CMK (cell line): Measurements from ENCODE around the gene ZNF423.

ENCODE experiments used
- DNase-seq: peaks from one replicate; pipeline ENCODE4 v3.0.0-alpha.2; 2010; ENCODE audit warnings: low read depth

Gene ZNF423

DNA sequence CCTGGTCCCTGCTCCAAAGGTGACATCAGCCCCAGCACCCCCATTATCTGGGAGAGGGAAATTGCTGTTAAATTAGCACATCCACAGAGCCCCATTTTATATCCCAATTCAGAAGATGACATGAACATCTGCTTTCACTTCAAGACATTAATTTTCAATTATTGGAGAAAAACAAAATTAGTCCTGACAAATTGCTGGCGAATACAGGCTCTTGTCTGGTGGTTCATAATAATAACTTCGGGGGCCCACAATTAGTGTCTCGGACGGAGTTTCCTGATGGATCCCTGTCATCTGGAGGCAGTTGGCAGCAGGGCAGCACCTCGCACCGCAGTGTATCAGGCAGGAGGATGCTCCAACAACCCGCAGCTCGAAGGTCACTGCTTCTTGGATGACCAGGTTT, 7.4 kb downstream of the ZNF423 start:
- no peak for DNase-seq

DNA sequence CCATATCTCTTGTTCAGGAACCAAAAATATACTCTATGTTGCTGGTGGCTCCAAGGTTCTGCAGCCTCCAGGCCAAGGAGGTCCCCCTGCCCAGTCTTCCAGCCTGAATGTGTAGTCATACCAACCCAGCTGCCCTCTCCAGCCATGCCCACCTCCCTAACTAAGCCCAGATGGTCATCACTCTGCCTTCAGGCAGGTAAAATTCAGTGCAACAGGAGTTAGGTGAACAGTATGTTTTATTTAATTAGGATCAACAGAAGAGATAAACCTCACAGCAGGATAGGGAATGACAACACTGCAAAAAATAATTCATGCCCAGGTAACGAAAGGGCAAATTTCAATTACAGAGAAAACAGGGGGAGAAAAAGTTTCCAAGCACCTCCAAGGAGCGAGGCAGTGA, 9.1 kb downstream of the ZNF423 start:
- DNase-seq: no peak

- DNase-seq: no peak
Observed at GRCh38 chr16:49844359-49844758, 11.6 kb downstream of the ZNF423 start.

GRCh38 chr16:49843758-49844157, 12.2 kb downstream of the ZNF423 start:
- no peak for DNase-seq

DNA sequence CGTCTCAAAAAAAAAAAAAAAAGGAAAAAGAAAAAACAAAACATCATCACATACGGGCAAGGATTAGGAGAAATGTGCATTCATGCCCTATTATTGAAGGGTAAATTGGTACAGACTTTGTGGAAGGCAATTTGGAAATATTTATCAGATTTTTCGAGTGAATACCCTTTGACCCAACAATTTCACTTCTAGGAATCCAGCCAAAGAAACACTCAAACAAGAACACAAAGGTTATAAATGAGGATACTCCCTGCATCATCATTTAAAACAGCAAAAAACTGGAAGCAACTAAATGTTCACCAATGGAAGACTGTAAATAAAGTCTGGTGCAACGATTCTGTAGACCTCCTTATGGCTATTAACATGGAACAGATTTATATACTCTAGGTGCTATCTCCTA, 12.9 kb downstream of the ZNF423 start:
- DNase-seq: no peak

DNA sequence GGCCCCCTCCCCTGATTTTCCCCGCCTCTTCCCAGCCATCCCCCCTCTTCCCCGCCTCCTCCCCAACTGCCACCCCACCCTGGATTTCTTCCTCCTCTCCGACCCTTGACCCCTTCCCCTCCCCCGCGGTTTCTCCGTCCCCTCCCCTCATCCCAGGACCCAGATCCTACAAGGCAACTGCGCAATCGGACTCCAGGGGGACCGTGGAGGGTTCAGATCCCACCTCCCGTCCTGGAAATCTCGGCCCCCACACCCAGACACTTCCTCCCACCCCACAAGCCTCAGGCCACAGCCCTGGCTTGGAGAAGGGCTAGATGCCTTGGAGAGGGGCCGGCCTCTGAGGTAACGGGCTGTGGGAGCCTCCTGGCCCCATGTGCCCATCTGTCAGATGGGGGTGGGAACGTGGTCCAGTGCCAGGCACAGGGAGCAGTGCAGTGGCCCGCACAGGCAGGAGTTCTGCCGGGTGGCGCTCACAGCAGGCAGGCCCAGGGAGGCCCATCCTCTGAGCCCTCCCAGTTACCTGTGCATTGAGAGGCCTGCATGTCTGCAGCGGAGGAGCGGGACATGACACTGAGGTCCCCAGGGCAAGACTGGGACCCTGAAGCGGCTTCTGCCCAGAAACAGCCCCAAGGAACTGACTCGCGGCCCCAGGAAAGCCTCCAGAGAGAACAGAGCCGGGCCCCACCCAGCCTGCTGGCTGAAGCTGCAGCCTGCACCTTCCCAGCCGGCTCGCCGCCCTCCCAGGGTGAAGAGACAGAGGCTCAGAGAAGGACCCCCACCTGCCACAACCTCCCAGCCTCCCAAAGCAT, 16.7 kb downstream of the ZNF423 start:
- no peak for DNase-seq

DNA sequence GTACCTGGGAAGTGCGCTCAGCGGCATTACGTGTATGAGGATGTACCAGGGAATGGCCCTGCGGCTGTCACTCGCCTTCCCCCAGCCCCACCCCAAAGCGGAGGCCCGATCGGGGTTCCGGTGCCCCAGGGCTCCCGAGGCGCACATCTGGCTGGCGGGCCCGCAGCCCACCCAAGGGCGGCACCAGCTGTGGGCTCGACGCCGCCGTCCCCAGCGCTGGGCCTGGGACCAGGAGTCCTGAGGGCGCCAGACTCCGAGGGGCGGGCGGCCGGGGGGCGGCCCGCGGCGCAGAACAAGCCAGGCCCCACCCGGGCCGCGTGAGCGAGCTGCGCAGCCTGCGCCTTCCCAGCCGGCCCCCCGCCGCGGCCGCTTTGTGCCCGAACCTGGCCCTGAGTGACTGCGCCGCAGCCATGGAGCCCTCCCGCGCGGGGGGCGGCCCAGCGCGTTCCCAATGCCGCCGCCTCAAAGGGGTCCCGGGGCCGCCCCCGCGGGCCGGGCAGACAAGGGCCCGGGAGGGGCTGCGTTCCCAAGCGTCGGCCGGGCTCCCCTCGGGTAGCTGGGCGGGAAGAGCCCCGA, 17.4 kb downstream of the ZNF423 start:
- DNase-seq: no peak

DNA sequence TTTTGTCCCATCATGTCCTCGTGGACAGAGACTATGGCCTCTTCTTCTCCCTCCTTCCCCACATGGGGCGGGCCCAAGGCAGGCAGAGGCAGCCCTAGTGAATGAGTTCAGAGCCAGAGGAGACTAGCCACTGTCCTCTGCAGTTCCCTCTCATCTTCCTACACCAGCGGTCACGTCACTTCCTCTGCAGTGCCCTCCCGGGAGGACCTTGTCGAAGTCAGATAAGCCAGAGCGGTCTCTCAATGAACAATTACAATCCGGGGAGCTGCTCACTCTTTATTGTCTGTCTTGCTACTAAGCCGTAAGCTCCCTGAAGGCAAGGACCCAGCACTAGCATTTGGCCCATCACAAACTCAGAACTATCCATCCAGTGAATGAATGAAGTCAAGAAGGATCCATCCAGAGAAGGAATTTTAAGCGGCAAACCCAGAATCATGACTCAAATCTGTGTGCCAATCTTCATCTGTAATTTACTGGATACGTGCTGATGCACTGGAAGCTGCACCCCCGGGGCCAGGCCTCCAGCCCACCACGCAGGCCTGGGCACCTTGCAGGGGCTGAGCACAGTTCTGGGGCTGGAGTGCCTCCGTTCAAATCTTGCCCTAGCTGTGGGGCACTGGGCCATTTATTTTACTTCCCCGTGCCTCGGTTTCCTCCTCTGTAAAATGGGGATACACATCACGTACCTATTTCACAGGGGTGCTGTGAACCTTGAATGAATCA, 18.1 kb downstream of the ZNF423 start:
- no peak for DNase-seq

- no peak for DNase-seq
Observed at GRCh38 chr16:49836668-49837067, 19.2 kb downstream of the ZNF423 start.

DNA sequence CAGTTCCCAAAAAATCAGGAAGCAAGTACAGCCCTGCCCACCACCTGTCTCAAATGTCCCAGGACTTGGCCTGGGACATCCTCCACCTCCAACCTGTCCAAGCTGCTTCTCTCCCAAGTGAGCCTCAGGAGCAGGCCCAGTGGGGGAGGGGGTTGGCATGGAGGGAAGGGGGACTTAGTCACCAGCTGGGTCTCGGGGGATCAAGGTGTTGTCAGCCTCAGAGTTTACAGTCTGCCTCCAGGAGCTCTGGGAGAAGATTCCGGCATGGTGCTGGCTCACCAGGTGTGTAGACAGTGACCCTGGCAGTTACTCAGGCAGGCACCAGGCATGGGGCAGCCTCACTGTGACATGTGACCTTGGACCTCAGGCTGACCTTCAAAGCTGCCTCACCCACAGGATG, 19.7 kb downstream of the ZNF423 start:
- DNase-seq: no peak

DNA sequence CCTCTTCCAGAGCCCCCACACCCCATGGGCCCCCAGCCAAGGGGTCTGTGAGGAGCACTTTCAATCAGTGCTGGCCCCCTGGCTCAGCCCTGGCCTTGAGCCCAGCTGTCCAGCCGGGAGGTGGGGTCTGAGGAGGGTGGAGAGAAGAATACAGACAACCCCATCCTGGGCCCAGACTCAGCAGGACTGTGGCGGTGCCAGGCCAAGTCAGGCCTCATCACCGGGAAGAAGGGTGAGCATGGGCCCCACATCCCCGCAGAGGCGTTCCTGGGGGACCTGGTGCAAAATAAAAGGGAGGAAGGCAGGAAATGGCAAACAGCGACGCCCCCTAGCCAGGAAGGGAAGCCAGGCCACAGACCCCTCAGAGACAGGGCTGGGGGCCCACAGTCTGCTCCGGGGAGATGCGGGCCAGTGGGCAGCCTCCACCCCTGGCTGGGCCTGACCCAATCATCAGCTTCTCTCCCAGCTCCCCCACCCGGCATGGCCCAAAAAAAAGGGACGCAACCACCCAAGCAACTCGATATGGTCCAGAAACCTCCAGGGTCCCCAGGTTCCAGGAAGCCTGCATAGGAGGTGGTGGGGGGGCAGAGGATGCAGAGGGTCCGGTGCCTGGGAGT, 20.6 kb downstream of the ZNF423 start:
- DNase-seq: no peak

GRCh38 chr16:49834531-49835151, 21.3 kb downstream of the ZNF423 start:
- no peak for DNase-seq

- DNase-seq: no peak
Observed at GRCh38 chr16:49833796-49834530, 21.9 kb downstream of the ZNF423 start.

DNA sequence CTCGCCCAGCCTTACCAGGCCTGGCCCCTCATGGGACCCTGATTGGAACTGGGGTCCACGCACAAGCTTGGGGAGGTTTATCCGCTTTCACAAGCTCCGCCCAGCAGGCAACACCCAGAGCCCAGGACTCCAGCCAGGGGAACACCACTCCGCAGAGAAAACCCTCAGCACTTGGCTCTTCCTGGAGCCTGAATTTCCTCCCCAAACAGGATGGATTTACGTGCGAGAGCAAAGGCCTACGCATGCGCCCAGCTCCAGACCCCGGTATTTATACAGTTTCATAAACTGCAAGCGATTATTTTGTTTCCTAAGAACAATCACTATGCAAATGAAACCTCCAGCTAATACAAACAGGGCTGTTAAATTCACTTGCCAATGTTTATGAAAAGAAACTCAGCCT, 22.8 kb downstream of the ZNF423 start:
- no peak for DNase-seq

GRCh38 chr16:49832177-49832576, 23.7 kb downstream of the ZNF423 start:
- no peak for DNase-seq

GRCh38 chr16:49830873-49831272, 25.0 kb downstream of the ZNF423 start:
- DNase-seq: no peak

DNA sequence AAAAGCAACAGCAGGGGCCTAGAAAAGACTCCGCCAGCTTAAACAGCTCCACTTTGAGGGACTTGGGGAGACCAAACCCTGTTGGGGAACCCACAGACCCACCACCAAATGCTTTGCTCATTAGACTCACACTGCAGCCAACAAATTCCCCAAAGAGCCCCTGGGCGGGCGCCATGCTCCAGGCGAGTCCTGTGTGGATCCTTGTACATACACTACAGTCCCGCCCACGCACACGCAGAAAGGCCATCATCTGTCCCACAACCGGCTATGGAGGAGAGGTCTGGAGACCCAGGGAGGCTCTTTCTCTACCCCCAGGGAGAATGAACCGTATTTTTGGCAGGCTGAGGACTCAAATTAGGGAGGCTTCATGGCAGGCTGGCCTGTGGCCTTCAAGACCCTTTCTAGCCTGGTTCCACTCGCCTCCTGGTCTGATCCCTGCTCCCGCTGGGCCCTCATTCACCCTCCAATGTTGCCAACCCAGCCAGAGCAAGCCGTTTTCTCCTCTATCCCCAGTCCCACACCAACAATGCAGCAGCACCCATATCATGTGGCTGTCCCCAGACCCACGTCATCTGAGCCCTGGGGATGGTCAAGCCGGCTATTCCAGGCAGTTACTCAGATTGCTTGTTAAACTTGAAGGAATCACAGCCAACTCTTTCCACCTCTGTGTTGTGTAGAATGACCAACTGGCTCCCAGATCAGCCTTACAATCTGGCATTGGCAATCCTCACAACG, 27.2 kb downstream of the ZNF423 start:
- no peak for DNase-seq

DNA sequence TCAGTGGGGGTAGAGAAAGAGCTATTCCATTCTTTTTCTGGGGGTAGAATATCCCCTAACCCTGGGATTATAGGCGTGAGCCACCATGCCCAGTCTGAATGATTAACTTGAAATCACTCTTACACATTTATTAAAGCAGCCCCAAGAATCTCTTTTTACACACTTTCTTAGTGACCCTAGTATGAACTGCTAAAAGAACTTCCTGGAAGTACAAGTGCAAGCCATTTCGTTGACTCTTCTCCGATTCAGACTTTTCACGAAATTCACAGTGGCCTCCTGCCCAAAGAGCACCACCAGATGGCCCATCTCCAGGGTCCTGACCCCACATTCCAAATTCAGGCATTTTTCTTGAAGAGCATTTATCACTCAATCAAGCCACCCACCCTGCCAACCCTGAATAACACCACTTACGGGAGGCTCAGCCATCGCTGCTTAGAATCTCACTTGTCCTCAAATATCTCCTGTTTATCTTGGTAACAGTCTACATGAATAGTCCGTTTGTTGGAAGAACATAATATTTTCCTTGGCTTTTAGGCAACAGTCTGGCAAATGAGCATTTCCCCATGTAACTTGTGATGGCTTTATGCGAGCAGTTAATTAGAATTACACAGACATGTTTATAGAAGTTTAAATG, 28.0 kb downstream of the ZNF423 start:
- DNase-seq: no peak

- no peak for DNase-seq
Observed at GRCh38 chr16:49826515-49826914, 29.4 kb downstream of the ZNF423 start.

DNA sequence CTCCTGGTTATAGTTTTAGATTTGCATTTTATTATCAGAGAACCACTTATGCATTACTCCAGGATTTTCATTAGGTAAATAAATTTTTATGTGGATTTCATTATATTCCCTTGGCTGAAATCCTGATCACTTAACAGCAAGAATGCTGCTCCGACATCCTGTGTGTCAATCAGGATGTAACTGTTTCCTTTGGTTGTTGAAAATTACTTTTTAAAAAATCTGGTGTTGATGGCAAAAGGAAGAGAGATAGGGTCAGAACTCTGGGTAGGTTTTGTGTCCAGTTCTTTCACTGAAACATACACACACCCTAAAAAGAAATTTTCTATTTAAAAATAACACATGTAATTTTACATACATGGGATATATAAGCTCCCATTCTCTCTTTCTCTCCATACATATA, 30.9 kb downstream of the ZNF423 start:
- DNase-seq: no peak

GRCh38 chr16:49824593-49824992, 31.3 kb downstream of the ZNF423 start:
- no peak for DNase-seq
